IMR-90 (cell line): ENCODE results near the gene NKX1-1.

Experiments
- BHLHE40 ChIP-seq: fragments of 150-350 bp; IDR thresholded peaks from 2 replicates; pipeline ENCODE4 v1.6.1; 2016; ENCODE audit warnings: mild to moderate bottlenecking, low read depth, low read length
- CEBPB ChIP-seq: IDR thresholded peaks from 2 replicates; pipeline ENCODE4 v1.6.1; 2012; ENCODE audit warnings: low read depth, low read length, improper control_type of control experiment
- CHD1 ChIP-seq: IDR thresholded peaks from 2 replicates; pipeline ENCODE4 v1.6.1; 2012; ENCODE audit warnings: low read depth, low read length, improper control_type of control experiment
- POLR2A ChIP-seq: IDR thresholded peaks from 2 replicates; pipeline ENCODE4 v1.6.1; 2012; ENCODE audit warnings: mild to moderate bottlenecking, low read depth, low read length
- RAD21 ChIP-seq: IDR thresholded peaks from 2 replicates; pipeline ENCODE4 v1.6.1; 2012; ENCODE audit warnings: low read length, improper control_type of control experiment
- RFX5 ChIP-seq: IDR thresholded peaks from 2 replicates; pipeline ENCODE4 v1.8.0; 2012; ENCODE audit warnings: low read depth, mild to moderate bottlenecking, low read length, moderate library complexity
- SMC3 ChIP-seq: fragments of 150-350 bp; IDR thresholded peaks from 2 replicates; pipeline ENCODE4 v1.6.1; 2016; ENCODE audit warnings: low read depth, mild to moderate bottlenecking, antibody characterized with exemption, low read length, moderate library complexity
- TF ChIP-seq, protein P1 (sequence below): conservative IDR thresholded peaks from 2 replicates; pipeline ENCODE4 v1.5.1; 2012; ENCODE audit warnings: mild to moderate bottlenecking, low read depth, low read length, improper control_type of control experiment

DNA sequence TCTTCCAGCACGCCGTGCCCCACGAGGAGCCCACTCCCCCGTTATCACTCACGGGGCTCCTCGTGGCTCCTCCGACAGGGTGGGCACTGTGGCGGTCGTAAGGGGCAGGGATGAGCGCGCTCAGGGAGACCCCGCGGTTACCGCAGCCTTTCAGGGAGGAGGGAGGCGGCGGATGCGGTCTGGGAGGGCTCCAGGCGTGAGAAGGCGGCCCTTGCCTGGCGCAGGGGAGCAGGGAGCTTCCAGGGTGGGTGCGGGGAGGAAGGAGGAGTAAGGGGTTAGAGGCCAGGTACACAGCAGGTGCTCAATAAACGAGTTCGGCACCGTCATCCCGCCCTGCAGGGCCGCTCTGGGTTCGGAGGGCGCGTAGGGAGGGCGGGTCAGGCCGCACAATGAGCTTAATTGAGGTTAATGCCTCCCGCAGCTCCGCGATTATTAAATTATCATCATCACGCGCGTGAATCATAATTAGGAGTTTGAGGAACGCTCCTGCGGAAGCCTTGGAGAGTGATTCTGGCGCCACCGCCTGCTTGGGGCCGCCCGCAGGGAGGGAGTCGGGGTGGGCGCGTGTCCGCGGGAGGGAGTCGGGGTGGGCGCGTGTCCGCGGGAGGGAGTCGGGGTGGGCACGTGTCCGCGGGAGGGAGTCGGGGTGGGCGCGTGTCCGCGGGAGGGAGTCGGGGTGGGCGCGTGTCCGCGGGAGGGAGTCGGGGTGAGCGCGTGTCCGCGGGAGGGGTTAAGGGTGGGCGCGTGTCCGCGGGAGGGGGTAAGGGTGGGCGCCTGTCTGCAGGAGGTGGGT, 7.6 kb upstream of the NKX1-1 start:
- TF ChIP-seq POLR2A (no peak), RFX5 (no peak), CHD1 (no peak), SMC3 (no peak), CEBPB (no peak), BHLHE40 (no peak), RAD21 (no peak)
- TF ChIP-seq, protein P1, sequence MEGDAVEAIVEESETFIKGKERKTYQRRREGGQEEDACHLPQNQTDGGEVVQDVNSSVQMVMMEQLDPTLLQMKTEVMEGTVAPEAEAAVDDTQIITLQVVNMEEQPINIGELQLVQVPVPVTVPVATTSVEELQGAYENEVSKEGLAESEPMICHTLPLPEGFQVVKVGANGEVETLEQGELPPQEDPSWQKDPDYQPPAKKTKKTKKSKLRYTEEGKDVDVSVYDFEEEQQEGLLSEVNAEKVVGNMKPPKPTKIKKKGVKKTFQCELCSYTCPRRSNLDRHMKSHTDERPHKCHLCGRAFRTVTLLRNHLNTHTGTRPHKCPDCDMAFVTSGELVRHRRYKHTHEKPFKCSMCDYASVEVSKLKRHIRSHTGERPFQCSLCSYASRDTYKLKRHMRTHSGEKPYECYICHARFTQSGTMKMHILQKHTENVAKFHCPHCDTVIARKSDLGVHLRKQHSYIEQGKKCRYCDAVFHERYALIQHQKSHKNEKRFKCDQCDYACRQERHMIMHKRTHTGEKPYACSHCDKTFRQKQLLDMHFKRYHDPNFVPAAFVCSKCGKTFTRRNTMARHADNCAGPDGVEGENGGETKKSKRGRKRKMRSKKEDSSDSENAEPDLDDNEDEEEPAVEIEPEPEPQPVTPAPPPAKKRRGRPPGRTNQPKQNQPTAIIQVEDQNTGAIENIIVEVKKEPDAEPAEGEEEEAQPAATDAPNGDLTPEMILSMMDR, result no peak
